Prostate gland (tissue), 2 donors: ENCODE measurements around the gene SPDEF. TPM values are rescaled to one million over a fixed set of nuclear protein-coding genes. Genes with fewer than 3 reads are reported as not detected.

Experiments
- DNase-seq: peaks from one replicate; pipeline ENCODE4 v3.0.0-alpha.2; 2019; ENCODE audit warnings: low spot score
- H3K27ac ChIP-seq, 2 donors: fragments of 200-600 bp; sonication (generic); 2 replicates each; pipeline ENCODE4 v1.5.1; 2017 to 2019
- H3K27me3 ChIP-seq: fragments of 200-600 bp; sonication (generic); replicated peaks from 2 replicates; pipeline ENCODE4 v1.5.1; 2019; ENCODE audit not compliant: insufficient read depth
- H3K36me3 ChIP-seq, 2 donors: fragments of 200-600 bp; sonication (generic); 1 replicate in 1 of 2; 2 replicates in 1 of 2; pipeline versions ENCODE4 v1.5.1 to v1.8.1; 2017 to 2019
- H3K4me1 ChIP-seq: fragments of 200-600 bp; sonication (generic); replicated peaks from 2 replicates; pipeline ENCODE4 v1.5.1; 2019
- H3K4me3 ChIP-seq, 2 donors: fragments of 200-600 bp; sonication (generic); 2 replicates each; pipeline ENCODE4 v1.5.1; 2017 to 2019
- H3K9me3 ChIP-seq: fragments of 200-600 bp; sonication (generic); 2 replicates; pipeline ENCODE4 v1.5.1; 2017
- CTCF ChIP-seq, 4 experiments: fragments of 200-600 bp in 2 of 4; fragments of 450-650 bp in 2 of 4; sonication (generic) in 2 of 4; IDR thresholded peaks; 1 replicate in 3 of 4; 2 replicates in 1 of 4; pipeline ENCODE4 v1.5.1; 2016 to 2019; ENCODE audit warnings: antibody characterized with exemption in 4 of 4, mild to moderate bottlenecking in 2 of 4, moderate library complexity in 2 of 4
- POLR2A ChIP-seq: fragments of 450-650 bp; IDR thresholded peaks from one replicate; pipeline ENCODE4 v1.6.1; 2016; ENCODE audit warnings: antibody characterized with exemption, mild to moderate bottlenecking
- POLR2AphosphoS5 ChIP-seq: sonication (generic); formaldehyde crosslinking; IDR thresholded peaks from one replicate; pipeline ENCODE4 v1.6.1; 2017; ENCODE audit warnings: antibody characterized with exemption
- WGBS: methylation state at CpG from one replicate; pipeline ENCODE4 v1.1.5; 2018; 5-methylcytosine and 5-hydroxymethylcytosine counted together
- intact Hi-C: fragments of 100-400 bp; cut with DNase I; formaldehyde crosslinking; loops from one replicate; pipeline ENCODE4 v1.14.2; 2022
- total RNA-seq, 2 donors: library from RNA; depleted of rRNA; stranded (reverse); fragments of >200 nt; gene quantifications; one replicate each; pipeline ENCODE4 v1.1.0, GENCODE V29; 2016

SPDEF gene
- total RNA-seq, 2 donors from 2014 or later = 165 to 738 TPM

- 60% methylated on average over 10 of the region's 13 CpGs for WGBS
- intact Hi-C loops = no loop called here
Observed at GRCh38 chr6:34544776-34545471, 11.2 kb downstream of the SPDEF start.

GRCh38 chr6:34544052-34544604 is 12.0 kb downstream of the SPDEF start:
- Histone ChIP-seq H3K9me3 (no peaks in the 10 kb centered on the region), H3K36me3 (no peaks in the 10 kb centered on the region), H3K4me3 (no peak overlapping the region), H3K4me1 (peaks cover 35% of the 10 kb centered on the region), H3K27ac (peak overlapping the region; percentile 86 to 90), H3K27me3 (no peaks in the 10 kb centered on the region)
- WGBS = 96% methylated on average over 27 of the region's 27 CpGs
- TF ChIP-seq POLR2A = no peak
- TF ChIP-seq POLR2AphosphoS5 = no peak
- TF ChIP-seq CTCF (IDR thresholded peaks at IDR 0.05) = no peak
- intact Hi-C loops = no loop called here
- DNase-seq = no peak

More at GRCh38 chr6:34544776-34545471, 11.2 kb downstream of the SPDEF start:
- TF ChIP-seq CTCF (IDR thresholded peaks at IDR 0.05) (no peak), POLR2A (no peak), POLR2AphosphoS5 (no peak)
- Histone ChIP-seq H3K27me3 (no peaks in the 10 kb centered on the region), H3K36me3 (no peaks in the 10 kb centered on the region), H3K4me1 (peaks cover 40% of the 10 kb centered on the region), H3K4me3 (no peak overlapping the region), H3K9me3 (no peaks in the 10 kb centered on the region), H3K27ac (peak overlapping the region; percentile 86 to 90)
- DNase-seq = no peak

GRCh38 chr6:34543421-34543820 is 12.7 kb downstream of the SPDEF start:
- intact Hi-C loops = no loop called here
- WGBS = 86% methylated on average over 5 of the region's 5 CpGs
- Histone ChIP-seq H3K36me3 (no peaks in the 10 kb centered on the region), H3K4me1 (peaks cover 34% of the 10 kb centered on the region), H3K4me3 (no peak overlapping the region), H3K27ac (peak overlapping the region; percentile 86 to 90), H3K27me3 (no peaks in the 10 kb centered on the region), H3K9me3 (no peaks in the 10 kb centered on the region)
- TF ChIP-seq CTCF (IDR thresholded peaks at IDR 0.05) (no peak), POLR2A (no peak), POLR2AphosphoS5 (no peak)
- no peak for DNase-seq

- TF ChIP-seq POLR2A (no peak), CTCF (IDR thresholded peaks at IDR 0.05) (no peak), POLR2AphosphoS5 (no peak)
- no peaks in the 10 kb centered on the region for H3K9me3 ChIP-seq
- WGBS = 93% methylated on average over 8 of the region's 8 CpGs
- no peaks in the 10 kb centered on the region for H3K36me3 ChIP-seq
- no peaks in the 10 kb centered on the region for H3K27me3 ChIP-seq
- intact Hi-C loops = no loop called here
- no peak overlapping the region for H3K4me3 ChIP-seq
- no peak for DNase-seq
- H3K27ac ChIP-seq = peak overlapping the region in 1 of 2 donors; percentile 84
- peaks cover 31% of the 10 kb centered on the region for H3K4me1 ChIP-seq
Observed at GRCh38 chr6:34540841-34541240, 15.3 kb downstream of the SPDEF start.

GRCh38 chr6:34540222-34540621 is 15.9 kb downstream of the SPDEF start:
- no peak for DNase-seq
- peak overlapping the region in 1 of 2 donors; percentile 84 for H3K27ac ChIP-seq
- peaks cover 31% of the 10 kb centered on the region for H3K4me1 ChIP-seq
- no peaks in the 10 kb centered on the region for H3K9me3 ChIP-seq
- TF ChIP-seq POLR2A (no peak), POLR2AphosphoS5 (no peak), CTCF (IDR thresholded peaks at IDR 0.05) (no peak)
- 66% methylated on average over 5 of the region's 5 CpGs for WGBS
- intact Hi-C loops = no loop called here
- H3K27me3 ChIP-seq = no peaks in the 10 kb centered on the region
- H3K36me3 ChIP-seq = no peaks in the 10 kb centered on the region
- no peak overlapping the region for H3K4me3 ChIP-seq
